Ascending aorta (tissue), 2 donors: Measurements from ENCODE around the gene C3orf80. TPM values are rescaled to one million over a fixed set of nuclear protein-coding genes. Genes with fewer than 3 reads are reported as not detected.

Experiments used
- DNase-seq, 2 donors: peaks; one replicate each; pipeline ENCODE4 v3.0.0-alpha.2; 2019; ENCODE audit warnings: low spot score in 2 of 2
- H3K27ac ChIP-seq, 2 donors: fragments of 200-600 bp; sonication (generic); one replicate each; pipeline ENCODE4 v1.5.1; 2016 to 2017; ENCODE audit warnings: mild to moderate bottlenecking in 1 of 2
- H3K27me3 ChIP-seq: fragments of 200-600 bp; sonication (generic); one replicate; pipeline ENCODE4 v1.5.1; 2017
- H3K36me3 ChIP-seq, 2 donors: fragments of 200-600 bp; sonication (generic); one replicate each; pipeline ENCODE4 v1.5.1; 2016
- H3K4me1 ChIP-seq, 2 donors: fragments of 200-600 bp; sonication (generic); one replicate each; pipeline ENCODE4 v1.5.1; 2016 to 2017; ENCODE audit warnings: mild to moderate bottlenecking in 1 of 2
- H3K4me3 ChIP-seq, 2 donors: fragments of 200-600 bp; sonication (generic); one replicate each; pipeline ENCODE4 v1.5.1; 2016 to 2017; ENCODE audit warnings: mild to moderate bottlenecking in 1 of 2
- H3K9me3 ChIP-seq, 2 donors: fragments of 200-600 bp; sonication (generic); one replicate each; pipeline ENCODE4 v1.5.1; 2016
- intact Hi-C: fragments of 100-400 bp; cut with DNase I; formaldehyde crosslinking; loops from one replicate; pipeline ENCODE4 v1.15.1; 2023
- total RNA-seq: library from RNA; depleted of rRNA; stranded (reverse); fragments of >200 nt; gene quantifications from one replicate; pipeline ENCODE4 v1.1.0, GENCODE V29; 2016
- TF ChIP-seq, protein P1 (sequence below), 3 experiments: fragments of 200-600 bp in 2 of 3; fragments of 450-650 bp in 1 of 3; sonication (generic) in 2 of 3; IDR thresholded peaks; one replicate each; pipeline ENCODE4 v1.5.1; 2016 to 2019; ENCODE audit warnings: antibody characterized with exemption in 3 of 3, mild to moderate bottlenecking in 1 of 3, moderate library complexity in 1 of 3

Gene C3orf80
- total RNA-seq, 1 donor from 2014 or later, result not detected

DNA sequence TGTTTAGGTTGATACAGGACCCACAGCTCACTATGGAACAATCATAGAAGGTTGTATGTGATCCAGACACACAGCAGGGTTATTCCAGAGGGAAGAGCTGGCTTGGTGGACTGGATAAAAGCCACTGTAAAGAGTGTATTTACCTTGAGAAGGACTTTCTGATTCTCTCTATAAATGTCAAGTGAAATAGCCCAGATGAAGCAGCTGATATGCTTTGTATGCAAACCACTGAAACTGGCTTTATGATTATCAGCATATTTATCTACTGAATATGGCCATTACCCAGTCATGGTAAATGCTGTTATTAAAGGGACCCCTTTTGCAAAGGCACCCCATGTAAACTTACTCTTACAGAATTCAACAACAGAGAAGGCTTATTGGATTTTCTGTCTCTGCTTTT, 28.1 kb downstream of the C3orf80 start:
- H3K4me3 ChIP-seq, result no peak overlapping the region
- TF ChIP-seq, protein P1, sequence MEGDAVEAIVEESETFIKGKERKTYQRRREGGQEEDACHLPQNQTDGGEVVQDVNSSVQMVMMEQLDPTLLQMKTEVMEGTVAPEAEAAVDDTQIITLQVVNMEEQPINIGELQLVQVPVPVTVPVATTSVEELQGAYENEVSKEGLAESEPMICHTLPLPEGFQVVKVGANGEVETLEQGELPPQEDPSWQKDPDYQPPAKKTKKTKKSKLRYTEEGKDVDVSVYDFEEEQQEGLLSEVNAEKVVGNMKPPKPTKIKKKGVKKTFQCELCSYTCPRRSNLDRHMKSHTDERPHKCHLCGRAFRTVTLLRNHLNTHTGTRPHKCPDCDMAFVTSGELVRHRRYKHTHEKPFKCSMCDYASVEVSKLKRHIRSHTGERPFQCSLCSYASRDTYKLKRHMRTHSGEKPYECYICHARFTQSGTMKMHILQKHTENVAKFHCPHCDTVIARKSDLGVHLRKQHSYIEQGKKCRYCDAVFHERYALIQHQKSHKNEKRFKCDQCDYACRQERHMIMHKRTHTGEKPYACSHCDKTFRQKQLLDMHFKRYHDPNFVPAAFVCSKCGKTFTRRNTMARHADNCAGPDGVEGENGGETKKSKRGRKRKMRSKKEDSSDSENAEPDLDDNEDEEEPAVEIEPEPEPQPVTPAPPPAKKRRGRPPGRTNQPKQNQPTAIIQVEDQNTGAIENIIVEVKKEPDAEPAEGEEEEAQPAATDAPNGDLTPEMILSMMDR (IDR thresholded peaks at IDR 0.05), result no peak
- H3K9me3 ChIP-seq, result no peaks in the 10 kb centered on the region
- no peaks in the 10 kb centered on the region for H3K27me3 ChIP-seq
- DNase-seq, result no peak
- H3K36me3 ChIP-seq, result peaks cover 0 to 3% of the 10 kb centered on the region in 2 donors
- H3K4me1 ChIP-seq, result no peaks in the 10 kb centered on the region
- intact Hi-C loops, result no loop called here
- no peak overlapping the region for H3K27ac ChIP-seq

DNA sequence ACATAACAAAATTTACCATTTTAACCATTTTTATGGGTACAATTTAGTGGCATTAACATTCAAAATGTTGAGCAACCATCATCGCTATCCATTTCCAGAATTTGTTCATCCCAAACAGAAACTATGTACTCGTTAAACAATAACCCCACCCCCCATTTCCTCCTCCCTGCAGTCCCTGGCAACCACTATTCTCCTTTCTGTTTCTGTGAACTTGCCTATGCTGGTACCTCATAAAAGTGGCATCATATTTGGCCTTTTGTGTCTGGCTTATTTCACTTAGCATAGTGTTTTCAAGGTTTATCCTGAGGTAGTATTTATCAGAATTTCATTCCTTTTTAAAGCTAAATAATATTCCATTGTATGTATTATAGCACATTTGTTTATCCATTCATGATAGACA, 32.4 kb downstream of the C3orf80 start:
- Histone ChIP-seq H3K27ac (no peak overlapping the region), H3K27me3 (no peaks in the 10 kb centered on the region), H3K36me3 (peaks cover 0 to 3% of the 10 kb centered on the region in 2 donors), H3K4me3 (no peak overlapping the region), H3K9me3 (no peaks in the 10 kb centered on the region), H3K4me1 (peaks cover 0 to 7% of the 10 kb centered on the region in 2 donors)
- intact Hi-C loops, result no loop called here
- TF ChIP-seq, protein P1 (IDR thresholded peaks at IDR 0.05), result no peak
- DNase-seq, result no peak

DNA sequence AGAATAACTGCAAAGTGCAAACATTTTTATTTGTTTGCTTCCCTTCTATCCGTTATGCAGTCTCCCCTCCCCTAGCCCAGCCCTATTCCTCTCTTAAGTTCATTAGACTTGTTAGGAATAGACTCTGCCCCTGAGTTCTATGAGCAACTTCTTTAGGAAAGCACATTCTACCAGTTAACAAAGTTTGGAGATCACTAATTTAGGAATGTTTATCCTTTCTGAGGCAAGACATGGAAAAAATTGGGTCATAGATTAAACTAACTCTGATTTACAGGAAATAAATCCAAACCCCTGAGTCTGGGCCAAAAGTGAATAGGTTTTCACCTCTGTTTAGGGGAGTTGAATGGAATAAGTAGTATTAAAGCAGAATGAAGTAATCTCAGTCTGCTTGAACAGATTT, 34.4 kb downstream of the C3orf80 start:
- intact Hi-C loops, result no loop called here
- Histone ChIP-seq H3K27ac (no peak overlapping the region), H3K36me3 (peaks cover 0 to 3% of the 10 kb centered on the region in 2 donors)

DNA sequence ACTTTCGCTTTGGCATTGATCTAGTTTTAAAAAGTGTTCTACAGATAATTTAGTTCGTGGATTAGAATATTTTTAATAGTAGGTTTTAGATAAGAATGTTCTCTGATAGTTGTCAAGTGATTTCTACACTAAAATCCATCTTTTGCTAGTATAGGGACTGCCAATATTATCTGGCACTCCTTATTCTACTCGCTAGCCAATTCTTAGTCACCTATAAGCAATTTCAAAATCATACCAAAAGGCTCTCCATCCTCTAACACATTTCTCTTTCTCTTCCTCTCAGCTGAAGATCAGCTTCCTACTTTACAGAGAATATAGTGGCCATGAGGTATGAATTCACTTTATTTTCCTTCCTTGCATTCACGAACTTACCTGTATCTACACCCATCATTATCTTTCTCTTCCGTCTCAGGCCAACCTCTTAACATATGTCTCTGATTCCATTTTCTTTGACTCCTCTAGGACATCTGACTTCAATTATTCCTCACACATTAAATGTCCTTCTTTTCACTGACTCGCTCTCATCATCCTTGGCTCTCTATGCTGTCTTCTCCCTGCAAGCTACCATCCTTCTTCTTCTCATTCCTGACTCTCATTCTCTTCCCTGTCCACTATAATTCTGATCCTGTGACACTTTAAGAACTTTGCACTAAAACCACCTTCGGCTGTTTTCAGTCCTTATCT, 35.5 kb downstream of the C3orf80 start:
- H3K36me3 ChIP-seq, result peaks cover 0 to 3% of the 10 kb centered on the region in 2 donors
- H3K4me1 ChIP-seq, result peaks cover 0 to 7% of the 10 kb centered on the region in 2 donors
- H3K27me3 ChIP-seq, result no peaks in the 10 kb centered on the region
- no peak overlapping the region for H3K4me3 ChIP-seq
- H3K27ac ChIP-seq, result no peak overlapping the region
- TF ChIP-seq, protein P1 (IDR thresholded peaks at IDR 0.05), result no peak
- intact Hi-C loops, result no loop called here
- H3K9me3 ChIP-seq, result no peaks in the 10 kb centered on the region
- DNase-seq, result no peak

More for the DNA sequence above, 34.4 kb downstream of the C3orf80 start:
- H3K4me1 ChIP-seq, result peaks cover 0 to 7% of the 10 kb centered on the region in 2 donors
- TF ChIP-seq, protein P1 (IDR thresholded peaks at IDR 0.05), result no peak
- DNase-seq, result no peak
- no peaks in the 10 kb centered on the region for H3K27me3 ChIP-seq
- no peak overlapping the region for H3K4me3 ChIP-seq
- H3K9me3 ChIP-seq, result no peaks in the 10 kb centered on the region

DNA sequence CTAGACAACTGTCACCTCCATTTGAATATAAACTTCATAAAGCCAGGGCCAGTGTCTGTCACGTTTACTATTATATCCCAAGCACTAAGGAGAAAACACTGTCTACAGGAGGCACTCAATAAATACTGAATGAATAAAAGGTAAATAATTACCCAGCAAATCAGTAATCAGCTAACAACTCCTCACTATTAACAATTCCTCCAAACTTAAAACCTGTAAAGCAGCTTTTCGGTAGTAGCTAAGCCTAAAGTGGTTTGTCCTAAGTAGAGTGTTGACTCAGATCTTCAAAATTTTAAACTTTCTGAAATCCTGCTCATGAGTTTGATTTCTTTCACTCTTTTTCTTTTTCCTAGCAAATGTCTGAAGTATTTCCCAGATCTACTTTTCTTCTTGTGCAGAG, 39.9 kb downstream of the C3orf80 start:
- no peak overlapping the region for H3K27ac ChIP-seq
- TF ChIP-seq, protein P1 (IDR thresholded peaks at IDR 0.05), result no peak
- no peaks in the 10 kb centered on the region for H3K9me3 ChIP-seq
- intact Hi-C loops, result no loop called here
- no peaks in the 10 kb centered on the region for H3K27me3 ChIP-seq
- no peaks in the 10 kb centered on the region for H3K4me1 ChIP-seq
- H3K4me3 ChIP-seq, result no peak overlapping the region
- DNase-seq, result no peak
- H3K36me3 ChIP-seq, result peaks cover 0 to 16% of the 10 kb centered on the region in 2 donors

Other genes starting within 250 kb of the C3orf80 start
- gene IL12A, start 236.6 kb upstream of the C3orf80 start, total RNA-seq, result not detected
- gene IFT80, start 173.8 kb downstream of the C3orf80 start, total RNA-seq, result 10.2 TPM
- gene SMC4, start 174.2 kb downstream of the C3orf80 start, total RNA-seq, result 5.0 TPM
- not detected for gene TRIM59, start 224.4 kb downstream of the C3orf80 start, total RNA-seq